ENCODE measurements around the gene TCF4. TPM values are rescaled to one million over a fixed set of nuclear protein-coding genes. Genes with fewer than 3 reads are reported as not detected.

The TCF4 gene
- total and polyA plus RNA-seq, 4 donors, result 14.3 to 356 (median 73.0) TPM

DNA sequence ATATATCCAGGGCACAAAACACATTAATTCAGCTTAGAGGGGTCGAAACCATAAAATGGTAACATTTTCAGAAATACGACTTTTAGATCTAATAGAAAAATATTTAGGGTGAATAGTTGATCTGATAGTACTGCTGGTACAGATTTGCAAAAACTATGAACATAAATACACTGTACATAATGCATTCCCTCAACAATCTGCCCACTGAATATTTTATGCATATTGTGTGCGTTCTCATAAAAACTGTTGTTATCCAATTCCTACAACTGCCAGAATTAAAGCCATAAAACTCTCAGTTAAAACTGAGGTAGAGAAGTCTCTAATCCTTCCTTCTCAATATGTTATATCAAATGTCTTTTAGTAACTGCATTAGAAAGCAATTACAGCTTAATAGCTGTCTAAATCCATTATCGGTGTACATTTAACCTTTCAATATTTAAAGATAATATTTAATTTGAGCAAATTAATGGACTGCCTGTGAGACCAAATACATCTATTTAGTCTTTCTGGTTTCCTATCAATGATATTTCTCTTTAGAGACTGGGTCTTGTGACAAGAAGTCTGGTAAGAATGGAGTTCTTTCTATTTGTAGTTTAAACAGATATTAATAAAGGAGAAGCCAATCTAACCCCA is 32.5 kb downstream of the TCF4 start:
- Histone ChIP-seq H3K4me3 (no peak overlapping the region), H3K27me3 (ENCODE audit: control insufficient read depth in 3 of 3, insufficient read depth in 3 of 3, low read length in 2 of 3) (no peaks in the 10 kb centered on the region), H3K27ac (ENCODE audit: low read depth in 1 of 2, low read length in 1 of 2) (no peak overlapping the region), H3K4me1 (ENCODE audit: control insufficient read depth in 5 of 5, insufficient read depth in 5 of 5, low read length in 5 of 5) (peaks cover 0 to 13% (median 4%) of the 10 kb centered on the region in 5 donors), H3K9ac (ENCODE audit: insufficient read depth in 1 of 2, low read length in 2 of 2) (no peak overlapping the region), H3K9me3 (ENCODE audit: control insufficient read depth in 4 of 4, insufficient read depth in 3 of 4, low read length in 3 of 4) (no peaks in the 10 kb centered on the region), H3K36me3 (ENCODE audit: control insufficient read depth in 4 of 4, insufficient read depth in 4 of 4, low read length in 4 of 4) (peaks cover 0 to 14% (median under 1%) of the 10 kb centered on the region in 4 donors)
- ATAC-seq (ENCODE audit: insufficient read depth, low FRiP score) (no peak), DNase-seq (no peak)
- 95 to 96% methylated on average over 4 of the region's 4 CpGs for WGBS, 2 donors
- TF ChIP-seq, protein P1, sequence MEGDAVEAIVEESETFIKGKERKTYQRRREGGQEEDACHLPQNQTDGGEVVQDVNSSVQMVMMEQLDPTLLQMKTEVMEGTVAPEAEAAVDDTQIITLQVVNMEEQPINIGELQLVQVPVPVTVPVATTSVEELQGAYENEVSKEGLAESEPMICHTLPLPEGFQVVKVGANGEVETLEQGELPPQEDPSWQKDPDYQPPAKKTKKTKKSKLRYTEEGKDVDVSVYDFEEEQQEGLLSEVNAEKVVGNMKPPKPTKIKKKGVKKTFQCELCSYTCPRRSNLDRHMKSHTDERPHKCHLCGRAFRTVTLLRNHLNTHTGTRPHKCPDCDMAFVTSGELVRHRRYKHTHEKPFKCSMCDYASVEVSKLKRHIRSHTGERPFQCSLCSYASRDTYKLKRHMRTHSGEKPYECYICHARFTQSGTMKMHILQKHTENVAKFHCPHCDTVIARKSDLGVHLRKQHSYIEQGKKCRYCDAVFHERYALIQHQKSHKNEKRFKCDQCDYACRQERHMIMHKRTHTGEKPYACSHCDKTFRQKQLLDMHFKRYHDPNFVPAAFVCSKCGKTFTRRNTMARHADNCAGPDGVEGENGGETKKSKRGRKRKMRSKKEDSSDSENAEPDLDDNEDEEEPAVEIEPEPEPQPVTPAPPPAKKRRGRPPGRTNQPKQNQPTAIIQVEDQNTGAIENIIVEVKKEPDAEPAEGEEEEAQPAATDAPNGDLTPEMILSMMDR (IDR thresholded peaks at IDR 0.05; ENCODE audit: control extremely low read depth, extremely low read depth), result no peak

DNA sequence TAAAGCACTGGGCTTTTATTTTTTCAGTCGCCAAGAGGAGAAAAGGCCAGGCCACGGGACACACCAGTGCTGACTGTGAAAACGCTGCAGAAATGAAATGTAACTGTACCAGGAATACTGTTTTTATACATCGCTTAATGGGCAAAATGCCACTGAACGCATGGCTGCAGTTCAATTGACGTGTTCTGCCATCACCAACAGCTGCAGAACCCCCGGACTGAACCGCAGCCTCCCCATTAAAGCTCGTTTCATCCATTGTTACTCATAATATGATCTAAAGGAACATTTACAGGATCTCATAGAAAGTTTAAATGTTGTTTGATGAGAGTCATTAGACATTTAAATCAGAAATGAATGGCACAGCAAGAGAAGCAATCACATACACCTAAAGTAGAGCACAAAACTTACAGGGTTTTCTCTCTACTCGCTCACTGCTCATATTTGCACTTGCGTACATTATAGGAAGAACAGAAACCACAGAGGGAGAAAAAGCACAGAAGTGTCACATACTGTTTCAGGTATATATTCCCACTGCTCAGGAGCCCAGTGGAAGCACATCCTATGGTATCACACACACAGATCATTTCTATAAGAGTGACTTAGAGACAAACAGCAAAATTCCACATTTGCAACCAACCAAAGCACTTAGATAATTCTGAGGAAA is 35.3 kb downstream of the TCF4 start:
- TF ChIP-seq, protein P1 (IDR thresholded peaks at IDR 0.05; ENCODE audit: control extremely low read depth, extremely low read depth), result no peak
- Histone ChIP-seq H3K27me3 (ENCODE audit: control insufficient read depth in 3 of 3, insufficient read depth in 3 of 3, low read length in 2 of 3) (no peaks in the 10 kb centered on the region), H3K27ac (ENCODE audit: low read depth in 1 of 2, low read length in 1 of 2) (no peak overlapping the region), H3K36me3 (ENCODE audit: control insufficient read depth in 4 of 4, insufficient read depth in 4 of 4, low read length in 4 of 4) (peaks cover 0 to 14% (median under 1%) of the 10 kb centered on the region in 4 donors), H3K9ac (ENCODE audit: insufficient read depth in 1 of 2, low read length in 2 of 2) (no peak overlapping the region), H3K4me3 (no peak overlapping the region), H3K4me1 (ENCODE audit: control insufficient read depth in 5 of 5, insufficient read depth in 5 of 5, low read length in 5 of 5) (peaks cover 3 to 29% (median 7%) of the 10 kb centered on the region in 5 donors), H3K9me3 (ENCODE audit: control insufficient read depth in 4 of 4, insufficient read depth in 3 of 4, low read length in 3 of 4) (no peaks in the 10 kb centered on the region)
- WGBS, 2 donors, result 90 to 91% methylated on average over 11 of the region's 11 CpGs
- peak; percentile 44 to 70 (median 65) for DNase-seq
- no peak for ATAC-seq (ENCODE audit: insufficient read depth, low FRiP score)

DNA sequence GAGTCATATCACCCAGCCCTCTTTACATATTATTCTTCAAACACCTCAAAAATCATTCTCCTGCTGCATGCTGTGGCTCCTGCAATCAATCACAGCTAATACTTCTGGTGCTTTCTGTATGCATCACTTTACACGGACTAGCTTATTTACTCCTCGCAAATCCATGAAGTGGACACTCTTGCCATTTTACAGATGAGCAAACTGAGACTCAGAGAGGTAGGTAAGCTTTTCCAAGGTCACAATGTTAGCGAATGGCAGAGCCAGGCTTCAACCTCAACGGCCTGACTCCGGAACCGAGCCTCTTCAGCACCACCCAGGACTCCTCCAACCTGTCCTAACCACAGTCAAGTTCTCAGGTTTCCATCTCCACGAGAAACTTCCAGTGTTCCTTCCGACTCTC is 36.8 kb downstream of the TCF4 start:
- TF ChIP-seq, protein P1 (IDR thresholded peaks at IDR 0.05; ENCODE audit: control extremely low read depth, extremely low read depth), result no peak
- H3K27ac ChIP-seq (ENCODE audit: low read depth in 1 of 2, low read length in 1 of 2), result no peak overlapping the region
- DNase-seq (no peak), ATAC-seq (ENCODE audit: insufficient read depth, low FRiP score) (no peak)
- no peaks in the 10 kb centered on the region for H3K9me3 ChIP-seq (ENCODE audit: control insufficient read depth in 4 of 4, insufficient read depth in 3 of 4, low read length in 3 of 4)
- peaks cover 3 to 37% (median 8%) of the 10 kb centered on the region in 5 donors for H3K4me1 ChIP-seq (ENCODE audit: control insufficient read depth in 5 of 5, insufficient read depth in 5 of 5, low read length in 5 of 5)
- WGBS, 2 donors, result 94 to 96% methylated on average over 8 of the region's 8 CpGs
- peaks cover 0 to 11% (median 0%) of the 10 kb centered on the region in 4 donors for H3K36me3 ChIP-seq (ENCODE audit: control insufficient read depth in 4 of 4, insufficient read depth in 4 of 4, low read length in 4 of 4)
- H3K4me3 ChIP-seq, result no peak overlapping the region
- no peaks in the 10 kb centered on the region for H3K27me3 ChIP-seq (ENCODE audit: control insufficient read depth in 3 of 3, insufficient read depth in 3 of 3, low read length in 2 of 3)
- no peak overlapping the region for H3K9ac ChIP-seq (ENCODE audit: insufficient read depth in 1 of 2, low read length in 2 of 2)

Measured in lung (tissue), 12 donors.